Ramos (cell line): Measurements from ENCODE around the gene FKBP1A.
"Not testable (repeated sequence)": the region's sequence is repeated elsewhere in the genome, so short reads cannot be mapped to it uniquely, and the experiment has no call there.

Experiments used
- in situ Hi-C: fragments of 300-500 bp; cut with MboI; formaldehyde crosslinking; loops from one replicate; pipeline ENCODE4 v1.14.3; 2022; ENCODE audit warnings: low sequenced_read_pairs; ENCODE audit not compliant: unreplicated experiment

The FKBP1A gene

DNA sequence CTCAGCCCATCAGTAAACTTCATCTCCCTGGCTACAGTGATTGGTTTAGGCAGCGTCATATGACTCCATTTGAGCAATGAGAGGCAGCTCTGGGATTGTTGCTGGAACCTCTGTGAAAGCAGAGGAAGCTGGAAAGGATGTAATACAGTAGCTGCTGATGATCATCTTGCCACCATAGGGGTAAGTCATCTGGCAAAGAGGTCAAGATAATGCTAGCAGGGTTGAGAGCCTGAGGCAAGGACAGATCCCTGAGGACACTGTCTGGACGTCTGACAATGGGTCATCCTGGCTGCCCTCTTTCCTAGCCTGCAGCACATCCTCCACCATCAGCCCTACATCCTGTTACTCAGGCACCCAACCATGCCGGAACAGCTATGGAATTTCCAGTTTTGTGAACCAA, 25.5 kb upstream of the FKBP1A start:
- in situ Hi-C loops = no loop called here

DNA sequence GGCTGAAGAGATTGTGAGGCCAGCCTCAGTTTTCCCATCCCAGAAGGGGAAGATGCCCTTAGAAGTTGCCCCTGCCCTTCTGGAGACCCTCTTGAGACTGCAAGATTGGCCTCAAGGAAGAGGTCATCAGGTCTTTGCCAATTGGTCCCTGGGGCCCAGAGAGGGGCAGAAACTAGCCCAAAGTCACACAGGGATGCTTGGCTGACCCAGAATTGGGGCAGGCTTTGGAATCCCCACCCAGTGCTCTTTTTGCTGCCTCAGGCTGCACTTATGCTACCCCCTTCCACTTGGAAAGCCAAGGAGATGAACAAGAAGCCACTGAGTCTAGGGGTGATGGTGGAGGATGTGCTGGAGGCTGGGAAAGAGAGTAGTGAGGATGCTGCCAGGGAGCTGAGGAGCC, 24.9 kb upstream of the FKBP1A start:
- in situ Hi-C loops = no loop called here

DNA sequence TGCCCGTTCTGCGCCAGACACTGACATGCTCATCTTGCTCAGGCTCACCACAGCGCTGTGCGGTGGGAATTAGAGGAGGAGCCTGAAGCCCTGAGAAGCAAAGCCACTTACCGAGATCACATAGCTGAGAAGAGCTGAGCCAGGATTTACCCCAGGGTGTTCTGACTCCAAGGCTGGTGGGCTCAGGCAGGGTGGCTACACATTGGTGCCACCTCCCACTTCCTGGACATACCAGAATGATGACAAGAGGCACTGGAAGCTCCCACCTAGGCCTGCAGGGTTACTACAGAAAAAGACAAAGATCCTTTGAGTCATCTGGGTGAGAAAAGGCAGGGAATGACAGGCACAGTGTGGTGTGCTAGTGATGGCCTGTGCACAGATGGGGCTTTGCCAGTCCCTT, 24.4 kb upstream of the FKBP1A start:
- in situ Hi-C loops = no loop called here

DNA sequence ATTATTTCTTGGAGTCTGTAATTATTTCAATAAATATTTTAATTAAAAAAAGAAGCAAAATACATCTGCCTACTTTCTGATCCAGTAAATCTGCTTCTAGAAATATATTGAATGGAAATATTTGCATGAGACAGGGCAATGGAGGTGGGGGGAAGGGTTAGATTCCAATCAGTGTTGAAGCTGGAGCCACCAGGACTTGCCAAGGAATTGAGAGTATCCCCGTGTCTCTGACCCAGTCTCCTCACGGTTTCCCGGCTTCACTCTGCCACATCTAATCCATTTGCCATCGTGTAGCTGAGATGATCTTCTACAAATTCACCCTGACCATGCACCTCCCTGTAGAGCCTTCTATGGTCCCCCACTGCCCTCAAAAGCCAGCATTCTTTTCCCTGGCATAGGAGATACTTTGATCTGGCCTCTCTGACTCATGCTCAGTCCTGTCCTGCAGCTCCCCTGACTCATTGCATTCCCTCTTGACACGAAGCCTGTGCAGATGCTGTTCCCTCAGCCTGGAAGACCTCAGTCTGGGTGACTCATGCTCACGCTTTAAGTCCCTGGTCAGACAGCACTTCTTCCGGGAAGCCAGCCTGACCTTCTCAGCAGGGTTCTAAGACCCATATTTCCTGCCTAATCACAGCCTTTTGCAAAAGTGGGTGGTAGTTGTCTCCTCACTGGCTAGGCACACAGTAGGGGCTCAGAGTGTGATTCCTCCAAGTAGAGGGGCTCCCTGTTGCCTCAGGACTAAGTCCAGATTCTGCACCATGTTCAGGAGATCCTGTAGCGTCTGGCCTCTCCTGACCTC, 23.0 kb upstream of the FKBP1A start:
- in situ Hi-C loops = no loop called here

DNA sequence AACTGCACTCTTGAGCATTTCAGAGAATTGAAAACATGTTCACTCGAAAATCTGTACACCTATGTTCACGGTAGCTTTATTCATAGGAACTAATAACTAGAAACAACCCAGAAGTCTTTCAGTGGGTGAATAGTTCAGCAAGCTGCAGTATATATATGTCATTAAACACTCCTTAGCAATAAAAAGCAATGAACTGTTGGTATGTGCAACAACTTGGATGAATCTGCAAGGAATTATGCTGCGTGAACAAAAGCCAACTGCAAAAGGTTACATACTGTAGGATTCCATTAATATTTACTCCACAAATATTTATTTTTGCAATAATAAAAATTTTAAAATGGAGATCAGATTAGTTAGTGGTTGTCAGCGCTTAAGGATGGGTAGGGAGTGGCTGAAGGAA, 22.1 kb upstream of the FKBP1A start:
- in situ Hi-C loops = no loop called here

DNA sequence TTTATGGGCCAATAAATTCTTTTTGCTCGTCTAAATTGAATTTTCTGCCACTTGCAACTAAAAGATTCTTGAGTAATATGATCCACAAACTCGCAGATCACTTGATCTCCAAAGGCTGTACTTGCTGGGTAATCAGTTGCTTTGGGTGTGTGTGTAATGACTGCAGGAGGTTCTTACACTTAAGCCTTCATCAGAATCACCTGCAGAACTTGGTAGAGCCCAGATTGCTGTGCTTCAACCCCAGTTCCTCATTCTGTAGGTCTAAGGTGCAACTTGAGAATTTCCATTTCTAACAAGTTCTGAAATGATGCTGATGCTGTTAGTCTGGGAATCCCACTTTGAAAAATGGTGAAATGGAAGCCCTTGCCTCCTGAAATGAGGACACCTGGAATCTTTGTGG, 12.9 kb upstream of the FKBP1A start:
- in situ Hi-C loops = no loop called here

DNA sequence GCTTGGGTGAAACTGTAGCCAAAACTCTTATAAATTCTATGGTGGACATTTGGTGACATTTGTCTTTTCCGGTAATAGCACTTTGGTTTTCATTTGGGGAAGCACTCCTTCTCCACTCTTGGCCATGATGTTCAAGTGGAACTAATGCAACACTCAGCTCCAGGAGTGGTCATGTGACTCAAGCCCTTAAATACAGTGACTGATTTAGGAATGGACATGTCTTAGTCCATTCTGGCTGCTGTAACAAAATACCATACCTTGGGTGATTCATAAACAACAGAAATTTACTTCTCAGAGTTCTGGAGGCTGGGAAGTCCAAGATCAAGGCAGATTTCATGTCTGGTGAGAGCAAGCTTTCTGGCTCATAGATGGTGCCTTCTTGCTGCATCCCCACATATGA, 10.8 kb upstream of the FKBP1A start:
- in situ Hi-C loops = no loop called here

DNA sequence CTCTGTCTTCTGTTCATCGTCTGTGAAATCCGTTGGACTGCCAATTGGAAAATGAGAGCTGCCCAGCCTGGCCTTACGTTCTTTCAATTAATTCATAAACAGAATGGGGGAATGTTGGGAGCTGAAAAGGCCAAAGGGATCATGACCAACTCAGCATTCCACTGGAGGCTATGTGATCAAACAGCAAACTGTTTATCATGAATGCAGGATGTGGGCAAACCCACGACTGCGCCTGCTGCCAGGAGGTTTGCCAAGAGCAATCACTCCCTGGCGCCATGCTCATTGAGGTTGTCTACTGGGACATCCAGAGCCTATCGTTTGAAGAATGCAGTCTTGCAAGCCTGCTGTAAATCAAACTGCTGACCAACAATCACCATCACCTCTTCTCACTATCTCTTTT, 9.3 kb upstream of the FKBP1A start:
- in situ Hi-C loops = no loop called here

DNA sequence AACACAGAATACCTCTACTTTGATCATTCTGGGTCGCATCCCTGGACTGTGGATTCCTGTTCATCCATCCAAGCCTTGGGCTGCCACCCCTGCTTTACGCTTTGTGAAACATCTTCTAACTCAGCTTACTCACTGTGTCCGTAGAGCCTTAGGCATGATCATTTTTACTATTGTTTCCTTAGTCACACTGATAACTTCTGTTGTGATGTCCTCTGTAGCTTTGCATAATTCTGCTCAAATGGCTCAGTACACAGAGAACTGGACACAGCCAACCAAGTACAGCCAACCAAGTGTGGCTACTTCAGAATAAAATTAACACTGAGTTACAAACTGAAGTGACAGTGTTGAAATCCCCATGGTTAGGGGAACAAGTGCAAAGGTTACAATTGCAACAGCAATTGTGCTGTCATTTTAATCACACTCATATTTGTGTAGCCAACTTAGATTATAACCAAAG, 8.6 kb upstream of the FKBP1A start:
- in situ Hi-C loops = no loop called here

DNA sequence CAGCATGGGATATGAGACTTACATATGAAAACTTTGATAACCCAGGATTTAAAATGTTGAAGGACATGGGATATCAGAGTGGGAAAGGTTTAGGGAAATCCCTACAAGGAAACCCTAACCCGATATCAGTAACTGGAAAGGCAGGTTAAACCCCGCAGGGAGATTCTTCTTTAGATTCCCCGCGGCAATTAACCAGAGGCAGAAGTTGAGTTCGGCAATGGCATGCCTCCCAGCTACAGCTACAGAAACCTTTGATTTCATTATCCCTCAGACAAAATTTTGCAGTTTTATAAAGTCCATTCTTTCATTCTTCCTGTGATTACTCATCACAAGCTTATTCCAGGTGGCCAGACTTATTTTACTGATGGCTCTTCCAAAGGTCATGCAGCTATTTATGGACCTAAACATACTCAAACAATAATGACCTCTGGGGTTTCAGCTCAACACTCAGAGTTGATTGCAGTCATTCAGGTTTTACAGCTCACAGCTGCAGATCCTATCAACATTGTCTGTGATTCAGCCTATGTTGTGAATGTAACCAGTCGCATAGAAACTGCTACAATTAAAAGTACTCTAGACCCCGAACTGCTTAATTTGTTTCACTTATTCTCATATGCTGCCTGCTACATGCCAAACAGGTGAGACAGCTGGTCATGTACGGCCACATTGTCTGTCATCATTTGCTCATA, 7.0 kb upstream of the FKBP1A start:
- in situ Hi-C loops = not testable (repeated sequence)

DNA sequence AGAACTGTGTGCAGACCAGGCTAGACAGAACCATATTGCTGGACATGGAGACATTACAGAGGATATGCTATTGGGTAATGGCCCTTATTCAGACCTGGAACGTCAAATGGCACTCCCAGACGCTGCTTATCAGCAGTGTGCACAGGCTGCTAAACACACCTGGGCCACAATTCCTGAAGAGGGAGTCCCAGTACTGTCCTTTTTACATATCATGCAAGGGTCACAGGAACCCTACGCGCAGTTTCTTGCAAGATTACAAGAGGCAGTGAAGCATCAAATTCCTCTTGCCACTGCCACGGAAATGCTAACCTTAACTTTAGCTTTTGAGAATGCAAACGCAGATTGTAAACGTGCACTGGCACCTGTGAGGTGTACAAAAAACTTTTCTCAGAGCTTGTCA, 5.3 kb upstream of the FKBP1A start:
- in situ Hi-C loops = not testable (repeated sequence)

DNA sequence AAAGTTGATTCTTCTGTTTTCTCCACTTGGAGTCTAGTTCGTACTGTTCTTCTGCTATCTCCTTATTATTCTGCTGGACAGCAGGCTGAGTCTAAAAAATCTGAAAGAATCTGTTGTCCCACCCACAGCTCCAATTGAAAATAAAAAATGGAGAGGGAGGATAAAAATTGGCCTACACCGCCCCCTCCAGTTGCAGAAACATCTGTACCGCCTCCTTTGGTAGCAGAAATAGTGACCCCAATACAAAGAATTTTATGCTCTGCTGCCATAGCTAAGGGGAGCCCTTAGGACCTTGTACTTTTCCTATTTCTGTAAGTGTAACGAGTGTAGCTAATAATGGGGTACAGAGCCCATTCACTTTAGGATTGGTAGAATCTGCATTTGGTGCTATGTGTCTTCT, 4.9 kb upstream of the FKBP1A start:
- in situ Hi-C loops = no loop called here

DNA sequence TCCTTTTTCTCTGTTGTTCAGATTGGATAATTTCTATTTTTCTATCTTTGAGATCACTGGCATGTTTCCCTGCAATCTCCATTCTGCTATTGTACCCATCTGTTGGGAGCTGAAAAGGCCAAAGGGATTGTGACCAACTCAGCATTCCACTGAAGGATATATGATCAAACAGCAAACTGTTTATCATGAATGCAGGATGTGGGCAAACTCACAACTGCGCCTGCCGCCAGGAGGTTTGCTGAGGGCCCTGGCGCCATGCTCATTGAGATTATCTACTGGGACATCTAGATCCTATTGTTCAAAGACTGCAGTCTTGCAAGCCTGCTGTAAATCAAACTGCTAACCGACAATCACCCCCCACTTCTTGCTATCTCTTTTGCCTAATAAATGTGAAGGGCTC, 3.8 kb upstream of the FKBP1A start:
- in situ Hi-C loops = no loop called here

DNA sequence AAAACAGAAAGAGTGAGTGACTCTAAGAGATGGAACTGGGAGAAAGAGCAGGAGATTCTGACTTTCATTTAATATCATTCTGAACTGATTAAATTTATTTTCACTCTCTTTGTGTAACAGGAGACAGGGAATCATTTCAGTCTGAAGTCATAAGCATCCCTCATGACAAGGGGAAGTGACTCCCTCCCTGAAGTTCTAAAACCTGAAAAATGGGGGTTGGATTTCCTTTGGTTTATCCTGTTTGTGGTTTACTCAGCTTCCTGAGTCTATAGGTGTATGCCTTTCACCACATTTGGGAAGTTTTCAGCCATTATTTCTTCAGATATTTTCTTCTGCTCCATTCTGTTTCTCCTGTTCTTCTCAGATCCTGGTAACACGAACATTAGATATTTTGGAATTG, 3.4 kb upstream of the FKBP1A start:
- in situ Hi-C loops = no loop called here

DNA sequence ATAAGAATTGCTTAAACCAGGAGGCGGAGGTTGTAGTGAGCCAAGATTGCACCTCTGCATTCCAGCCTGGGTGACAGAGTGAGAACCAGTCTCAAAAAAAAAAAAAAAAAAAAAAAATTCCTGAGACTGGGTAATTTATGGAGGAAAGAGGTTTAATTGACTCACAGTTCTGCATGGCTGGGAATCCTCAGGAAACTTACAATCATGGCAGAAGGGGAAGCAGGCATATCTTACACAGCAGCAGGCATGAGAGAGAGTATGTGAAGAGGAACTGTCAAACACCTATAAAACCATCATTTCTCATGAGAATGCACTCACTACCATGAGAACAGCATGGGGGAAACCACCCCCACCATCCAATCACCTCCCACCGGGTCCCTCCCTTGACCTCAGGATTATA, 1.8 kb upstream of the FKBP1A start:
- in situ Hi-C loops = no loop called here

DNA sequence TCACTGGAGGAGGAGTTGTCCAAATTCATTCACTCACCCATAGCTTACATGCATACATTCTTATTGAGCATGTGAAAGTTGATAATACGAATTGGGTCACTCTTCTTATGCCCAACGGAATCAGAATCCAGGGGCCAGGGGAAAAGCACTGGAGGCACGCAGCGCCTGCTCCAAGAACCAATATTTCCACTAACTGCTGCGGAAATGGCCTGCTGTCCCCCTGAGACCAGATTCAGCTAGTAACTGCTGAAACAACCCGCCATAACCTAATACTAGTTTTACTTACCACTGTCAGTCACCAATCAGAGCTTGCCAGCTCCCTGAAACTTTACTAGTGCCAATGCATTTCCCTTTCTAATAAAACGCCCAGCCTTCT, 641 bp upstream of the FKBP1A start:
- in situ Hi-C loops = no loop called here

DNA sequence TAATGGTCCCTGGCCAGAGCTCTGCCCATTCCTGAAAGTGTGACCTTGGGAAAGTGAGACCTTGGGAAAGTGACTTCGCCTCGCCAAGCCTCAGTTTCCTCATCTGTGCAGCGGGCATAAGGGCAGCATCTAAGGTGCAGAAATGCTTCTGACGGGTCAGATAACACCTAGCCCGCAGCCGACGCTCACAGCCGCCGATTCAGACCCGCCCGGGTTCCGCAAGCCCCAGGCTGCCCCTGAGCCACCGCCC, 486 bp downstream of the FKBP1A start:
- in situ Hi-C loops = no loop called here

DNA sequence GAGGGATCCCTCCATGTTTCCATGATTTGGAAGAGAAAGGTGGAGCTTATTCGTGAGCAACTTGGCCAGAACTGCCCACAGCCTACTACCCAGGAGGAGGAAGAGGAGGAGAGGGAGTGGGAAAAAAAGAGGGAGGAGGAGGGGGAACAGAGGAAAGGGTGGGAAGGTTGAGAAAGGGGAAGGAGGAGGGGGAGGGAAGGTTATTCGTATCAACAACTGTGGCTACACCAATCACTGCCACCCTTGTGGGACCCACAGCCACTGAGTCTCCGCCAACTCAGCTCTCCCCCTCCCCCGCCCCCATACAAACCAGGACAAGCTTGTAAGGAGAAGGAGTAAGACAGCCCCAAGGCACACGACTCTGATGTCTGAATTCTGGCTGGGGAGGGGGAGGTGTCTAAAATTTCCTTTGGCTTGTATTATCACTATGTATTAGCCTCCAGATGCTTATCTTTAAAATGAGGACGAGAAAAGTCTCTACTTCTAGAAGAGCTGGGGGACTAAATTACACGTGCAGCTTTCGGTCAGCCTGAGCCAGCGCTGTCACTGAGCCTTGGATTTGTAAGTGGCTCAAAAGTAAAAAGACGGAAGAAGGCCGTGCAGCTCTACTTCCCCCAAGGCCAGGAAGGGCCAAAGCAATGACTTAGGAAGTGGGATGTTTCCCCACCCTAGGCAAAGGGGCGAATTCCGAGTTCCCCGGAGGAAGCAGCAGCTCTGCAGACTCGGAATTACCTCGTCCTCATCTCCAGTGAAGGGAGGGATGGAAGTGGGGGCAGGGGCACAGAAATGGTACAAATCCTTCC, 1.0 kb downstream of the FKBP1A start:
- in situ Hi-C loops = no loop called here

DNA sequence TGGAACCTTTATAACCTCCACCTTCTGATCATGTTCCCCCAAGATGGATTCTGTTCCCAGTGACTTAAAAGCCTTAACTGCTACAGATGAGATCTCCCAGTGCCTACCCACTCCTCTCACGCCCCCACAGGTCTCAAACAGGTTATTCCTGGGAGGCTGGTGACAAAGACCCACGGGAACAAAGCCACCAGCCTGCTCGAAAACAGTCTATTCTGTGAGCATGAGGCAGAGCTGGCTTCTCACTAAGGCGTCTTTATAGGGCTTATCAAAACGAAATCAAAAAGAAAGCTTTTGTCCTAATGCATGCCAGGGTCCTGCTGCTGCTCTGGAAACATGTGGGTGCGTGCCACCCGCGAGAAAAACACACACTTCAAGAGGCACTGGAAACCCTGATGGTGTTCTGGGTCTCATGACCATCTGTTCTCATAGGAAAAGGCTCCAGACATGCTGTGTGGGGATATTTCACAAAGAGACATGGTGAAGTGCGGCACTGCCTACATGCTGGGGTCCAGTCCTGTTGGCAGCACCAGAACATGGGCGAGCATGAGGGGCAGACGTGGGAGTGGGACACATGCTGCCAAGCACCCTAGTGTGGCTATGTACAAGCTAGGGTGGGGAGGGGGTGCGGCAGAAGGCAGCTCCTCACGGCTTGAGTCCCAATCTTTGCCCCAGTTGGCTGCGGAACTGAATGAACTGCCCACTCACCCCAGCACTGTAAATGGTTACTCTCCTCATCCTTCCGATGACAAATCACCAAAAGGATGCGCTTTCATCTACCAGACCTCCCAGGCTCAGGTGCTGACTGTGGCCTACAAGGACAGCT, 2.1 kb downstream of the FKBP1A start:
- in situ Hi-C loops = no loop called here

DNA sequence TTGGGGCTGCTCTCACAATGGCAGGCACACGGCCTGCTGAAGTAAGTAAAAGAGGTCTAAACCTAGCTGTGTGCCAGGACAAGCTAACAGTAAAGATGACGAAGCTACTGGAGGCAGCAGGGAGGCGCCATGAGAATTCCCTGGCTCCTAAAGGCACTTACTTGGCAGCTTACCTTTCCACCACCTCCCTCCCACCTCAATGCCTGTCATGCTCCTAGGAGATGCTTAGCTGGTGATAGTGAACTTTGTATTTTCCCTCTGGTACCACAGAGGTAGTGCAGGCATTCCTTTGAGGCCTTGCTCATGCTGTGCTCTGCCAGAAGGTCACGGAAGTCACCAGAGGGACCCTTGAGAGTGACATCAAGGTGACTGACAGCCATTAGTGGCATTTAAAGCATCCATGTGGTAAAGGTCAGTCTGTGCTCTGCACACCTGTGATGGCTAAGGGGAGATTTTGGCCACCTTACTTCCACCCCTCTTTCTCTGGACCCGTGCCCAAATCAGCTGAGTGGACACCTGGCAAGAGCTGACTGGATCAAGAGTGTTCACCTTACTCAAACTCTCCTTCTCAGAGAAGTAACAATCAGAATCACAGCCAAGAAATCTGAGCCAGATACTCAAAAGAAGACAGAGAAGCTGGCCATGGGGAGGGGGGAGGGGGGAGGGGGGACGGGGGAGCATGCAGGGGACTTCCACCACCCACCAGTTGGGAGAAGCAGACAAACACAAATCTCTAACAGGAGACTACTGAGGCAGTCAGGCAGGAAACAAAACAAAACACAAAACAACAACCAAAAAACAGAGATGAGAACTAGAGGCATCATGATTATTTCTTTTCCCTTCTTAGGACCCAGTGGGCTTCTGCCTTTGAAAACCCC, 2.9 kb downstream of the FKBP1A start:
- in situ Hi-C loops = no loop called here
